Forelimb muscle (tissue), 1 donor: ENCODE results near the gene EMP1. TPM values are rescaled to one million over a fixed set of nuclear protein-coding genes. Genes with fewer than 3 reads are reported as not detected.
"Not testable (repeated sequence)": the region's sequence is repeated elsewhere in the genome, so short reads cannot be mapped to it uniquely, and the experiment has no call there.

Source experiments
- DNase-seq: peaks from one replicate; pipeline ENCODE4 v3.0.0-alpha.2; 2013; ENCODE audit warnings: low read depth
- polyA plus RNA-seq: library from polyadenylated mRNA; unstranded; fragments of 120-200 nt; gene quantifications from one replicate; pipeline ENCODE4 v1.2.1, GENCODE V29; 2013; ENCODE audit not compliant: insufficient read length

Gene EMP1
- polyA plus RNA-seq, 1 donor = 117 TPM

DNA sequence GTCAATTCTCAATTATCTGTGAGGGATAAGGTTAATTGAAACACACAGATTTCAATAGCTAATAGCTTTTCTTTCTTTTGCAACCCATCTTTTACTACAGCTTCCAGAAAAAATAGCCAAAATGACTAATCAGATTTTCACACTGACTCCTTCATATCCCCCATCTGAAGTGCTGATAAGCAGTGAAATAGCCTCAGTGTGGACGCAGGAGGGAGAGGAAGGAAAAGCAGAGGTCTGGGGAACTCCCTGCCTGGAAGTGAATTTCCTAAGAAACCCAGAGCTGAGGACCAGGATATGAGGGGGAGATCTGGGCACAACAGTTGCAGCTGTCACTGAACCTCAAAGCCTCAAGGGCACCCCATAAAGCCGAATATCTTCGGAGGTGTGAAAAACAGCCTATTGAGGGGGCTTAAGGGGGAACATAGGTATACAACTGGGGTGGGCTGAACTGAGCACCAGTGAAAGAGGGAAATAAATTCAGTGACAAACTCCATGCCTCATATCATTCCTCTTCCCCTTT is 60.9 kb downstream of the EMP1 start:
- DNase-seq = no peak

DNA sequence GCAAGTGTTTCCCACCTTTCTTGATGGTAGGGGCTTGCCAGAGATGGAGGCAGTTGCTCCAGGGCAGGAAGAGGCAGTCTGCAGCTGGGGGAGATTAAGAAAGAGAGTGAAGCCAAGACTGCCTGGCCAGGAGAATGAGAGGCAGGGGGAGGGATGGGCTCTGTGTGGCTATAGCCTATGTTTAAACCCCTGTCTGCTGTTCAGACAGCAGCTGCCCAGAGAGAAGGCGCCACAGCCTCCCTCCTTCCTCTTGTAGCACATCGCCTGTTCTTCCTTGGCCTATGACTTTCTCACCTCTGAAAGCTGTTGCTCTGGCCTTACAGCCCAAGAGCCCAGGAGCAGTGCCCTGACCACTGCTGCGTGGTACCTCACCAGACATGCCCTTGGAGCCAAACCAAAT is 61.7 kb downstream of the EMP1 start:
- DNase-seq = no peak

DNA sequence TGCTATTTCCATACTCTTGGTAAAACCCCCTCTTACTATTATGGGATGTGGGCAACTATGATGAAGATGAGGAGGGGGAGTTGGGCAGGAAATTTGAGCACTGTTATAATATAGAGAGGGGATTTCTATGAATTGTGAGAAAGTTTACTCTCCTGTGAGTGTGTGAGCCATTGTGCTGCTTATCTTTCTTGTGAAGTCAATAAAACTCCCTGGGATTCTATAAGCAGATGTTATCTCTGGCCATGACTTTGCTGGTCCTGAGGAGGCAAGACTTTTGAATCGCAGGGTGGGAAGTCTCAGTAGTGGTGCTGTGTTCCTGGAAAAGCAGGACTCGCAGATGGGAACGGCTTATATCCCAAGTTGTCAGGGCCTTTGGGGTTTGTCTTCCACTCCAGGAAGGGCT is 62.2 kb downstream of the EMP1 start:
- no peak for DNase-seq

DNA sequence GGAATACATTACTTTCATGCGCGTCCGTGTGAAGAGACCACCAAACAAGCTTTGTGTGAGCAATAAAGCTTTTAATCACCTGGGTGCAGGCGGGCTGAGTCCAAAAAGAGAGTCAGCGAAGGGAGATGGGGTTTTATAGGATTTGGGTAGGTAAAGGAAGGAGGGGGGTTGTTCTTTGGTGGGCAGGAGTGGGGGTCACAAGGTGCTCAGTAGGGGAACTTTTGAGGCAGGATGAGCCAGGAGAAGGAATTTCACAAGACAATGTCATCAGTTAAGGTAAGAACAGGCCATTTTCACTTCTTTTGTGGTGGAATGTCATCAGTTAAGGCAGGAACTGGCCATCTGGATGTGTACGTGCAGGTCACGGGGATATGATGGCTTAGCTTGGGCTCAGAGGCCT is 63.1 kb downstream of the EMP1 start:
- not testable (repeated sequence) for DNase-seq

DNA sequence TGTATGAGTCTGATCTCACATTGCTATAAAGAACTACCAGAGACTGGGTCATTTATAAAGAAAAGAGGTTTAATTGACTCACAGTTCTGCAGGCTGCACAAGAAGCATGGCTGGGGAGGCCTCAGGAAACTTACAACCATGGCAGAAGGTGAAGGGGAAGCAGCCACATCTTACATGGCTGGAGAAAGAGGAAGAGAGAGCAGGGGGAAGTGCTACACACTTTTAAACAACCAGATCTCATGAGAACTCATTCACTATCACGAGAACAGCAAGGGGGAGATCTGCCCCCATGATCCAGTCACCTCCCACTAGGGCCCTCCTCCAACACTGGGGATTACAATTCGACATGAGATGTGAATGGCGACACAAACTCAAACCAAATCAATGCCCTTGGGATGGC is 71.3 kb downstream of the EMP1 start:
- DNase-seq = not testable (repeated sequence)

DNA sequence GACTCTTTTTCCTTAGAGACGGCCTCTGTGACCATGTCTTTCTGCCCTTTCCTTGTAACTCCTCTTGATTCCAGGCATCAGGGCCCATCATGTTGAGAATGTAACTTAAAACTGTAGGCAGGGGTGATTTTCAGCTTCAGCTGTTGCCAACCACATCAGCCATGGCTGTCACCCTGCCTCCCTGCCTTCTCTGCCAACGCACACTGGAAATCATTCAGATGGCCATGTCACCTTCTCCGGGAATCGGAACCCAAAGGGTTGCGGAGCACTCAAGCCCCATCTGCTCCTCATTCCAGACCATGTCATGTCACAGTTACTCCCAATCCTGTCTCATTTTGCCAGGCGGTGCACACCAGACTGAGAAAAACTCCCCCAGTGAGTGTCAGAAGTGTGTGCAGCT is 72.1 kb downstream of the EMP1 start:
- no peak for DNase-seq

Other genes starting within 250 kb of the EMP1 start
- gene GPRC5D, start 244.6 kb upstream of the EMP1 start, polyA plus RNA-seq = 0.32 TPM
- gene HEBP1, start 196.5 kb upstream of the EMP1 start, polyA plus RNA-seq = 34.4 TPM
- gene FAM234B, start 152.3 kb upstream of the EMP1 start, polyA plus RNA-seq = 4.0 TPM
- gene GSG1, start 93.1 kb upstream of the EMP1 start, polyA plus RNA-seq = 6.4 TPM